Cardiac ventricle fibroblast (primary cell): ENCODE measurements around the gene PPIP5K1. TPM values are rescaled to one million over a fixed set of nuclear protein-coding genes. Genes with fewer than 3 reads are reported as not detected.

ENCODE experiments used
- total RNA-seq: library from RNA; depleted of rRNA; stranded (reverse); fragments of >200 nt; gene quantifications from 2 replicates; pipeline ENCODE4 v1.2.3, GENCODE V29; 2015

Gene PPIP5K1
- total RNA-seq, result 3.3 and 3.8 TPM in 2 replicates

DNA sequence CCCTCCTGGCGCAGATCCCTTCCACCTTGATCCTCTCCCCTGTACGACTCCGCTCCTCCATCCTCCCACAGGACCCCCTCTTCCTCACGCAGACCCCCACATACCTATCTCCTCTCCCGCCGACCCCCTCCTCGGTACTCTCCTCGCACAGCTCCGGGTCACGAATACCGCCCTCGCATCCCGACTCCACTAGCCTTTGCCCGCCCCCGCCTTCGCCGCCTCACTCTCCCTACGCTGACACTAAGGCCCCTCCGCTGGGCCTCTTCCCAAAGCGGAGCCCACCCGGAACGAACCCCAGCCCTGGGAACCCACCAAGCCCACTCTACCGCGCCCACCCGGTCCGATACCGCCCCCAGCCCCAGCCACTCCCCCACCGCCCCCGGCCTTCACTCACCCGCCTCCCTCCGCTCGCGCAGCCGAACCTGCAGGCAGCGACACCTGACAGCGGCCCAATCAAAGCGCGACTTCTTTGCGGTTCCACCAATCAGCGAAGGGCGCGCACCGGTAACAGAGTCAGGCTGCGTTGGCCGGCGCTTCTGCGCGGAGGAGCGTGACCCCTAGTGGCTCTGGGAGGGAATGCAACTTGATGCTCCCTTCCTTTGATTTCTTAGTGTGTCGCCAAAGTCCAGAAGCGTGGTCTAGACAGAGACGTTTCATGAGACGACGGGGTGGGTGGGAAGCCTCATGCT lies at the start of gene PPIP5K1:
TSS of gene PPIP5K1 (minus strand) at position 431 of the 689 bp plus-strand sequence. CDS start 5,704 bp downstream, outside the sequence.

DNA sequence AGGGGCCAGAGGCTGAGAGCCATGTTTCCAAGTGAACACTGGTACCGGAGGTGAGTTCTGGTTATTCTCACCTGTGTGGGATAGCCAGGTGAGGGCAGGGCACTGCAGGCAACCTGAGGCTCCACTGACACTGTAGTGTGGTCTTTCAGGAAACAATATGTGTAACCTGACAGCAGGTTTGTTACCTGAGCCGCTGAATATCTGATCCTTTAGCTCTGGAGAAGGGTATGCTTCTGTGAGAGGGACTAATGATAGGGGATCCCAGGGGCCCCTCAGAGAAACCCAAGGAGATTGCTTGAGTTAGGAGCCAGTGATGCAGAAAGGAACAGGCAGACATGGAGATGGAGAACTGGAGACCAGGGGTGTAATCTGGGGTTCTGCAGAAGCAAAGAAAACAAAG lies 28.7 kb upstream of the PPIP5K1 start, which contains the start of gene STRC:
TSS of gene STRC (minus strand) at position 101 of the 400 bp plus-strand sequence. CDS start at position 23, 78 bp downstream.

DNA sequence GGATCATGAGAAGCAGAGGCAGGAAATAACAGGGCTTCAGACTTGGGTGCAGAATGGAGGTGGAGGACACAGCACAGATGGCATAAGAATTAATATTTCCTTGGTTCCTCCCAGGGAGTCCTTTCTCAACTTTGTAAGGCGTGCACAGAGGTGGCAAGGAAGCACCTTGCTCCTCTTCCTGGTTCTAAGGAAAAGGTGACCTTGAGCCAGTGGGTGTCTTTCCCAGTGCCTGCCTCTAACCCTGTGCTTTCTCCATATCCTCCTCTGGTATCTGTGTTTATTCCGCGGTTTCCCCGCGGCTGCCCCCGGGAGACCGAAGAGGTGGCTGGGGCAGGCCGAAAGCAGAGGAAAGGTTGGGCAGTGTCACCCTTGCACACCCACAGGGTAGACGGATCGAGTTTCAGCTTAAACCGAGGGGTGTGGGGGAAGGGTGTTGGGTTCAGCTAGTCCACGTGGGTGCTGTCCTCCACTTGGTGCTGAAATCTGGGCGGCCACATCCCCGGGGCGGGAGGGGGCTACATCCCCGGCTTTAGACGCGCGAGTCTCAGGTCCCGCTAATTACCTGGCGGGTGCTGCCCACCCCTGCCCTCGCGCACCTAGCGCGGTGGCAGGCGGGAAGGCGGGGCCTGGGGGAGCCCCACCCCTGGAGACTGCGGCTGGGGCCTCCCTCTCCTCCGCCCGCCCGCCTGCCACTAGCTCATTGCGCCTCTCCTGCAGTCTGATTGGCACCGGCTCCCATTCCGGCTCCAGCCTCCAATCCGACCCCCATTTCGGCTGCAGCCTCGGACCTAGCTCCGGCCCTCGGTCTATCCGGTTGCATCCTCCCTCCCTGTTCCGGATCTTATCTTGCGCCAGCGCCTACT lies 3.6 kb upstream of the PPIP5K1 start, which contains the start of gene CKMT1B:
TSS of gene CKMT1B (plus strand) at position 700 of the 863 bp plus-strand sequence. CDS start 192 bp downstream, outside the sequence.

DNA sequence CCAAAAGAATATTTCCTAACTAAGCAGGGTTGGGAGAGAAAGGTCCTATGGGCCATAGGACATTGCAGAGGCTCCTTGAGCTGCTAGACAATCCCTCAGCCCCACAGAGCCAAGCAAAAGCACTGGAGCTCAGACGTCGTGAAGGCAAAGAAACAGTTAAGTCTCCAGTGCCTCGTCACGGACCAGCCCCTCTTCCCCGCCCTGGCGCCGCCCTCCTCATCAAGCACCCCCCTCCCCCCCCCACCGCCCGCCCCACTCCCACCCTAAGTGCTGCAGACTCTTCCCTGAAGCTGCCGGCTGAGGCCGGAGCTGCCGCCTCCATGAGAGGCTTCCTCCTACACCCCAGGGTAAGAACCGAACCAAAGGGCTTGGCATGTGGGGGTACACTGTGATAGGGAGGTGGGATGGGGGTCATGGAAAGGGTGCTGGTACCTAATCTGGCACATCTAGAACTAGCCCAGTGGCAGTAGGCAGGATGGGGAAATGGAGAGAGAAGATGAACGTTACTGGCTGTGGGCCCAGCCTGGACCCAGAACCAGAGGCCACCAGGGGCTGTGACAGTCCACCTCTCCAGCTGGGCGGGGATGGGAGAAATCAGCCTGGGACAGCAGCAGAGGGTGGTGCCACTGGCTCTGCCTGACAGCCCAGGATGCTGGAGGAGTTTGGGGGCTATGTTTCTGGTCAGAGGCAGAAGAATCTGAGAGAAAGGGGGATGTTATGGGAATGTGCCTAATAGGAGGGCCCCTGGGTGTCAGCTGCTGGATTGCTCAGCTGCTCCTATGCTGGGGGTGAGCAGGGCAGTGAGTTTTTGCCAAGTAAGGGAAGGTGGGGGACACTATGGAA lies 72.4 kb downstream of the PPIP5K1 start, which contains the start of gene MAP1A:
TSS of gene MAP1A (plus strand) at position 255 of the 843 bp plus-strand sequence. CDS start 3,866 bp downstream, outside the sequence.

DNA sequence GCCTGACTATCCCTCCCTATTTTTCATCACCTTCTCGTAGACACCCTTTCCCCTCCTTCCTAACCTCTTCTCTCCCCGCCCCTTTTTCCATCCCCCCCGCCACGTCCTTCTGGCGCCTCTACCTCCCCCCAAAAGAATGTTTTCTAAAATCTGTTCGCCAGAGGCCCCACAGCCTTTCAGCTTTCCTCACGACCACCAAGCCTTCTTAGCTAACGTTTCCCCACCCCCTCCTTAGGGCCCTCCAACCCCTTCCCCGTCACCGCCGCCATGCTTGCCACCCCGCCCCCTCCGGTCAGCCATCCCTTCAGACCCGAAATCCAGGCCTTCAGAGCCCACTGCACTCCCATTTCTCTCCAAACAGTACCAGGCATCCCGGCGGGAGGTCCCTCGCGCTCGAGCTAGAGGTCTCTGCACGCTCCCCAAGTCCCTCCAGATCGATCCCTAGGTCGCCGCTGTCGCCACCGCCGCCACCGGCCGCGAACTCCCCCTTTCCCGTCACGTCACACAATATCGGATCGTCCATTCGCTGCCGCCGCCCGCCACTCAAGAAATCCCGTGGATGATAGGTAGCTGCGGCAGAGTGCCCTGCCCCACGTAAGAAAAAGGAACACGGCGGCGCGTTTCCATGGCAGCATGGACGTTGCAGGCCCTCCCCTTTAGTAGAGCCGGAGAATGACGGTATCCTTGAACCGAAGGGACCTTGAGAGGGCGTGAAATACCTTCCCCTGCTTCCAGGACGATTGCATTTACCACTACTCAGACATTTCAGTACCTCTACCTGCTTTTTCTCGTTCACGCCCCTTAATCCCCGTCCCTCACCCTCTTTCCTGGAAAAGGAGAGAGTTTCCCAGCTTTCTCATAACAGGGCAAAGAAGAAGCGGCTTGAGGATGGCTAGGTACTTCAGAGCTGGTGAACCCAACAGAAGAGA lies 97.1 kb downstream of the PPIP5K1 start, which contains the start of gene TP53BP1:
TSS of gene TP53BP1 (minus strand) at position 484 of the 929 bp plus-strand sequence. CDS start at position 371, 113 bp downstream.

Other genes starting within 250 kb of the PPIP5K1 start
- gene ZSCAN29, start 219.2 kb downstream of the PPIP5K1 start, total RNA-seq, result 12.4 and 18.7 TPM in 2 replicates
- 10.0 and 11.8 TPM in 2 replicates for gene TUBGCP4, start 219.1 kb downstream of the PPIP5K1 start, total RNA-seq
- gene TP53BP1, start 97.1 kb downstream of the PPIP5K1 start, total RNA-seq, result 25.0 and 40.4 TPM in 2 replicates
- gene MAP1A, start 72.6 kb downstream of the PPIP5K1 start, total RNA-seq, result 22.8 and 24.6 TPM in 2 replicates
- 0.39 TPM in 1 of 2 replicates, not detected in the other for gene CKMT1B, start 3.8 kb upstream of the PPIP5K1 start, total RNA-seq
- gene STRC, start 28.6 kb upstream of the PPIP5K1 start, total RNA-seq, result not detected in 2 replicates
- 0.19 TPM in 1 of 2 replicates, not detected in the other for gene CATSPER2, start 58.6 kb upstream of the PPIP5K1 start, total RNA-seq
- gene CKMT1A, start 103.7 kb upstream of the PPIP5K1 start, total RNA-seq, result 0.06 TPM in 1 of 2 replicates, not detected in the other
- 310 and 311 TPM in 2 replicates for gene PDIA3, start 156.2 kb upstream of the PPIP5K1 start, total RNA-seq
- gene ELL3, start 186.8 kb upstream of the PPIP5K1 start, total RNA-seq, result 0.37 and 1.3 TPM in 2 replicates
- 1,535 and 1,868 TPM in 2 replicates for gene SERF2, start 202.1 kb upstream of the PPIP5K1 start, total RNA-seq
- gene SERINC4, start 210.0 kb upstream of the PPIP5K1 start, total RNA-seq, result not detected in 2 replicates
- gene HYPK, start 210.4 kb upstream of the PPIP5K1 start, total RNA-seq, result 5.9 and 14.2 TPM in 2 replicates
- 16.2 and 16.8 TPM in 2 replicates for gene MFAP1, start 234.5 kb upstream of the PPIP5K1 start, total RNA-seq
- gene WDR76, start 236.8 kb upstream of the PPIP5K1 start, total RNA-seq, result 2.9 and 5.9 TPM in 2 replicates